K562 (cell line): ENCODE measurements around the gene TMEM222. TPM values are rescaled to one million over a fixed set of nuclear protein-coding genes. Genes with fewer than 3 reads are reported as not detected.

Source experiments
- ATF1 ChIP-seq, 2 experiments: fragments of 450-650 bp in 1 of 2; IDR thresholded peaks; 2 replicates each; pipeline ENCODE4 v1.6.1; 2016; ENCODE audit warnings: missing compliant biosample characterization in 1 of 2, missing genetic modification characterization in 1 of 2
- BRD4 ChIP-seq: fragments of 200-600 bp; sonication (generic); IDR thresholded peaks from 2 replicates; pipeline ENCODE4 v1.6.1; 2017; ENCODE audit warnings: inconsistent platforms
- CBX2 ChIP-seq: fragments of 200-600 bp; sonication (generic); IDR thresholded peaks from one replicate; pipeline ENCODE4 v1.6.1; 2012; ENCODE audit warnings: mild to moderate bottlenecking, low read length, inconsistent platforms; ENCODE audit not compliant: insufficient read depth, poor library complexity, severe bottlenecking
- CBX3 ChIP-seq, 2 experiments: IDR thresholded peaks; 1 replicate in 1 of 2; 2 replicates in 1 of 2; pipeline ENCODE4 v1.6.1; 2012; ENCODE audit warnings: inconsistent platforms in 2 of 2, low read length in 2 of 2, borderline replicate concordance in 1 of 2, control low read depth in 1 of 2
- CTBP1 ChIP-seq: fragments of 450-650 bp; IDR thresholded peaks from 2 replicates; pipeline ENCODE4 v1.6.1; 2016; ENCODE audit warnings: borderline replicate concordance
- ESRRB ChIP-seq: fragments of 250-450 bp; sonication (Bioruptor Pico); IDR thresholded peaks from 2 replicates; pipeline ENCODE4 v1.5.0; 2020; ENCODE audit warnings: mild to moderate bottlenecking, moderate library complexity, borderline replicate concordance
- FUS ChIP-seq: fragments of 200-400 bp; formaldehyde crosslinking; optimal IDR thresholded peaks from 2 replicates; pipeline ENCODE3; 2017; ENCODE audit warnings: low read depth, low read length
- HDAC8 ChIP-seq: fragments of 450-650 bp; IDR thresholded peaks from 2 replicates; pipeline ENCODE4 v1.6.1; 2016; ENCODE audit warnings: mild to moderate bottlenecking, missing genetic modification characterization, moderate library complexity, missing compliant biosample characterization
- KDM2B ChIP-seq: fragments of 250-450 bp; sonication (Bioruptor Pico); IDR thresholded peaks from 2 replicates; pipeline ENCODE4 v1.8.0; 2021; ENCODE audit warnings: mild to moderate bottlenecking, moderate library complexity
- KLF13 ChIP-seq: fragments of 450-650 bp; IDR thresholded peaks from 2 replicates; pipeline ENCODE4 v1.6.1; 2016; ENCODE audit warnings: missing genetic modification characterization, low read depth, mild to moderate bottlenecking, missing compliant biosample characterization, moderate library complexity, borderline replicate concordance
- NCOA1 ChIP-seq: fragments of 450-650 bp; IDR thresholded peaks from 2 replicates; pipeline ENCODE4 v1.6.1; 2016; ENCODE audit warnings: low read depth
- NCOA6 ChIP-seq: fragments of 450-650 bp; IDR thresholded peaks from 2 replicates; pipeline ENCODE4 v1.6.1; 2017; ENCODE audit warnings: mild to moderate bottlenecking
- NR2C1 ChIP-seq, 2 experiments: fragments of 450-650 bp; IDR thresholded peaks; 2 replicates each; pipeline ENCODE4 v1.6.1; 2017; ENCODE audit warnings: mild to moderate bottlenecking in 2 of 2, antibody characterized with exemption in 1 of 2, inconsistent platforms in 1 of 2, missing compliant biosample characterization in 1 of 2, missing genetic modification characterization in 1 of 2
- TCF3 ChIP-seq: sonication (generic); formaldehyde crosslinking; IDR thresholded peaks from 2 replicates; pipeline ENCODE4 v1.4.0; 2020; ENCODE audit warnings: mild to moderate bottlenecking, missing genetic modification reagents
- TEAD4 ChIP-seq, 2 experiments: sonication (generic) in 1 of 2; formaldehyde crosslinking in 1 of 2; IDR thresholded peaks; 2 replicates each; pipeline versions ENCODE4 v1.6.1 to v1.8.0; 2012 to 2022; ENCODE audit warnings: borderline replicate concordance in 1 of 2, inconsistent platforms in 1 of 2, low read length in 1 of 2, mild to moderate bottlenecking in 1 of 2, missing genetic modification reagents in 1 of 2
- XRCC3 ChIP-seq: fragments of 450-650 bp; IDR thresholded peaks from 2 replicates; pipeline ENCODE4 v1.6.1; 2017; ENCODE audit warnings: mild to moderate bottlenecking, moderate library complexity
- ZKSCAN8 ChIP-seq: fragments of 200-800 bp; sonication (Bioruptor generic); IDR thresholded peaks from 2 replicates; pipeline ENCODE4 v1.6.1; 2016; ENCODE audit warnings: missing genetic modification characterization, missing compliant biosample characterization
- ZNF146 ChIP-seq: IDR thresholded peaks from one replicate; pipeline ENCODE4 v1.6.1; 2018; ENCODE audit warnings: missing compliant biosample characterization; ENCODE audit not compliant: unreplicated experiment
- ZNF175 ChIP-seq: fragments of 200-800 bp; sonication (Bioruptor generic); IDR thresholded peaks from 2 replicates; pipeline ENCODE4 v1.6.1; 2016; ENCODE audit warnings: low read depth, mild to moderate bottlenecking, missing genetic modification characterization, missing compliant biosample characterization
- ZNF766 ChIP-seq: fragments of 200-800 bp; sonication (Bioruptor generic); conservative IDR thresholded peaks from 2 replicates; pipeline ENCODE4 v1.6.1; 2016; ENCODE audit warnings: missing genetic modification characterization, missing compliant biosample characterization
- ZNF830 ChIP-seq: fragments of 250-450 bp; sonication (Bioruptor Pico); IDR thresholded peaks from 2 replicates; pipeline ENCODE4 v1.5.0; 2021; ENCODE audit warnings: mild to moderate bottlenecking
- polyA plus RNA-seq, 8 experiments: library from polyadenylated mRNA; depleted of rRNA in 4 of 8; stranded (reverse) in 5 of 8; unstranded in 3 of 8; fragments of >200 nt; fragmentation: Nextera tagmentation in 2 of 8; fragmentation: Illumina TruSeq in 1 of 8; extraction: Ambion mirVana in 2 of 8; extraction: Trizol in 1 of 8; gene quantifications; 2 replicates each; pipeline versions ENCODE4 v1.2.1 to v1.2.3, GENCODE V29; 2011 to 2014; ENCODE audit warnings: inconsistent platforms in 1 of 8, missing spikeins in 1 of 8
- total RNA-seq, 7 experiments: library from RNA; depleted of rRNA in 6 of 7; stranded (reverse); fragments of >200 nt in 6 of 7; fragmentation: Illumina TruSeq in 2 of 7; extraction: Trizol in 2 of 7; gene quantifications; 2 replicates each; pipeline versions ENCODE4 v1.2.1 to v1.2.3, GENCODE V29; 2011 to 2021; ENCODE audit warnings: low replicate concordance in 1 of 7
- TF ChIP-seq, protein P1 (sequence below): fragments of 250-450 bp; sonication (Bioruptor Pico); IDR thresholded peaks from 2 replicates; pipeline ENCODE4 v1.5.0; 2021; ENCODE audit warnings: mild to moderate bottlenecking, moderate library complexity
- TF ChIP-seq, protein P2 (sequence below): IDR thresholded peaks from 2 replicates; pipeline ENCODE4 v1.6.1; 2011; ENCODE audit warnings: borderline replicate concordance, low read depth, mild to moderate bottlenecking, moderate library complexity, low read length; ENCODE audit not compliant: insufficient read depth, poor library complexity, severe bottlenecking

The TMEM222 gene
- total and polyA plus RNA-seq, 9 of the 15 experiments (the other 6 are each of a cell fraction or from before 2014, with no cell fraction given), result 6.9 to 48.0 (median 32.8) TPM

DNA sequence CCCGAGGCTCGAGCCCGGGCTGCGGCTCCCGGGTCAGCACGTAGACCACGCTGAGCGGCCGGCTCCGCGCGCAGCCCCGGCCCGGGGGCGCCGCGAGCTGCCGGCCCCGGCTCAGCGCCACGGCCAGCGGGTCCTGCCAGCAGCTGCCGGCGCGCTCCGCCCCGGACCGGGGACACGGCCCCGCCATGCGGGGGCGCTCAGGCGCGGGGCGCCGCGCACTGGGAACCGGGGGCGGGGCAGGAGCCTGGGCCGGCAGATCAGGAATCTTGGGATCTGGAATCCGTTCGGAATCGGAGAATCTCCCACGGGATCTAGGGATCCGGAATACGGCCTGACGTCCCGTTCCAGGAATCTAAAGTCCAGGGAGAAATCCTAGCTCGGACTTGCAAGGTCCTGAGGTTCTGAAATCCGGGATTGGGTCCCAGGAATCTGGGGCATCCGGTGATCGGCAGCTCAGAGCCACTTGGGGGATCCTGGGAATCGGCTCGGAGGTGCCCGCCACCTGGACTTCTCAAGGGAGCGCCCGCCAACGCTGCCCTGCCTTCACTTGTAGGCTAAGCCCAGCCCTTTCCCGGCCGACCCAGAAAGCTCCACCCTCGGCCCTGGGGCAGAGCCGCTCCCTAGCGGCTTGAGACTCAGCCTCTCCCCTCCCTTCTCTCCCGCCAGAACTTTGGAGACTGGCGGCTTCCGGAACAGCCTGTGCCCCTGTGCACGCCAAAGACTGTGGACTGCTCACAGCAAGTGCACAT lies 44.6 kb downstream of the TMEM222 start, which contains the start of gene MAP3K6 (continued):
- TF ChIP-seq CBX3 (IDR thresholded peaks at IDR 0.05; ENCODE audit: borderline replicate concordance in 1 of 2, low read length in 2 of 2) (no peak), ESRRB (no peak), KLF13 (tag) (no peak), XRCC3 (no peak), ZNF175 (CRISPR knock-in tag) (no peak), TCF3 (peak; percentile 18; the same call in 1 of the 2 replicates), ATF1 (CRISPR knock-in tag; IDR thresholded peaks at IDR 0.05) (no peak), ATF1 (tag; IDR thresholded peaks at IDR 0.05) (no peak), ZNF766 (CRISPR knock-in tag) (no peak), CBX2 (no peak), HDAC8 (tag) (no peak), FUS (no peak), KDM2B (peak; percentile 76; the same call in 1 of the 2 replicates), ZKSCAN8 (CRISPR knock-in tag) (no peak), CTBP1 (peak; percentile 74), ZNF830 (CRISPR knock-in tag) (no peak), NR2C1 (IDR thresholded peaks at IDR 0.05) (no peak), NR2C1 (tag; IDR thresholded peaks at IDR 0.05) (no peak), BRD4 (no peak), ZNF146 (CRISPR knock-in tag) (no peak), TEAD4 (IDR thresholded peaks at IDR 0.05; ENCODE audit: low read length) (peak; percentile 7; the same call in 1 of the 2 replicates), TEAD4 (CRISPR knock-in tag; IDR thresholded peaks at IDR 0.05; ENCODE audit: borderline replicate concordance) (no peak), NCOA1 (no peak), NCOA6 (no peak)
- TF ChIP-seq, protein P1, sequence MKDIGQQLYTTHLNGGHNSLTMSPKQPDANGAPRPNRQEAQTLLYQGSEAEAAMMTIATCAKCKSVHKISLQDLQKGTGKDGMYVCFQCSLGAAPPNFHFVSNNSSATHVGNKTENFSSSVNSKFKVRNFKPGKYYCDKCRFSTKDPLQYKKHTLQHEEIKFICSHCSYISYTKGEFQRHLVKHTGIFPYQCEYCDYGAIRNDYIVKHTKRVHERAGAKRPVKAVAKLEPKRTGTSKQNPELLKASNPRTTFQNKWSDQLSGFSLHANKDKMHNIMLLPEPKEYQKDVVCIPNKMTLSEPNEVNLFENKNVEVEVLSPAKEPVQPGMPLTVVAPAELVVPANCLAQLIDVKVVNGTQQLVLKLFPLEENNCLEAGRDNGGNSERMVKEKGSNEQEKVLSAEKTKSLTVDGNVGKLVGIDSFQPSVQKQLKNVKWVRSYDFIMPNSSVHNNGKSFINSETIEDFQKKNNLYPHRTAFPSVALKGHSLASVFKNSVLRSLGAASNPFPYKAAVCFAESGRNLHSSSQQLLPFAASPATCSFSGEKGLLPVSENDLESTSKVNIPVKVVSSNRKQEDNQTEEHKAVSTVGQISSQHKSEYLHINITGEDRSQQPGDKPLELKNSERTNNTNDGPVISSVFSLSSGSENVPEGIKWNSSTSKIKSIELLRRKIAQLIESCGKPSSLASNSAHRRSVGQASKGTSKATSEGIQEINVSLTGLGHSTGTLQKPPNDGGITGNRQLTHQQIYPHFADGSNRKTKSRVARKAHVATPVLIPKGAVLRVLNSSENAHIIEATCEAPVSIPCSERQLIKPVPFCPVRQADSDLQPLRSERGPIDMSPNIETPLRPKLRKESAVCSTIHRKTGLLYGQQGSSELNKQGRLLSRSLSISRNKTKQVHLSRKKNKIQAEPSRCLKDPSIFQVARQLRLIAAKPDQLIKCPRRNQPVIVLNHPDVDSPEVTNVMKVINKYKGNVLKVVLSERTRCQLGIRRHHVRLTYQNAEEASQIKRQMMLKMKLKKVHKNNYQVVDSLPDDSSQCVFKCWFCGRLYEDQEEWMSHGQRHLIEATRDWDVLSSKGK, result no peak
- TF ChIP-seq, protein P2, sequence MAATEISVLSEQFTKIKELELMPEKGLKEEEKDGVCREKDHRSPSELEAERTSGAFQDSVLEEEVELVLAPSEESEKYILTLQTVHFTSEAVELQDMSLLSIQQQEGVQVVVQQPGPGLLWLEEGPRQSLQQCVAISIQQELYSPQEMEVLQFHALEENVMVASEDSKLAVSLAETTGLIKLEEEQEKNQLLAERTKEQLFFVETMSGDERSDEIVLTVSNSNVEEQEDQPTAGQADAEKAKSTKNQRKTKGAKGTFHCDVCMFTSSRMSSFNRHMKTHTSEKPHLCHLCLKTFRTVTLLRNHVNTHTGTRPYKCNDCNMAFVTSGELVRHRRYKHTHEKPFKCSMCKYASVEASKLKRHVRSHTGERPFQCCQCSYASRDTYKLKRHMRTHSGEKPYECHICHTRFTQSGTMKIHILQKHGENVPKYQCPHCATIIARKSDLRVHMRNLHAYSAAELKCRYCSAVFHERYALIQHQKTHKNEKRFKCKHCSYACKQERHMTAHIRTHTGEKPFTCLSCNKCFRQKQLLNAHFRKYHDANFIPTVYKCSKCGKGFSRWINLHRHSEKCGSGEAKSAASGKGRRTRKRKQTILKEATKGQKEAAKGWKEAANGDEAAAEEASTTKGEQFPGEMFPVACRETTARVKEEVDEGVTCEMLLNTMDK, result peak; percentile 99
